Activated CD4-positive, alpha-beta T cell treated with anti-CD3 and anti-CD28 coated beads, Interleukin-2, amount 50 U/mL, for 24 hours (primary cell): ENCODE measurements around the gene CFAP77.

ENCODE experiments used
- DNase-seq, 2 donors: peaks; one replicate each; pipeline ENCODE4 v3.0.0-alpha.2; 2020; ENCODE audit warnings: low read depth in 1 of 2, low spot score in 1 of 2

CFAP77 gene

DNA sequence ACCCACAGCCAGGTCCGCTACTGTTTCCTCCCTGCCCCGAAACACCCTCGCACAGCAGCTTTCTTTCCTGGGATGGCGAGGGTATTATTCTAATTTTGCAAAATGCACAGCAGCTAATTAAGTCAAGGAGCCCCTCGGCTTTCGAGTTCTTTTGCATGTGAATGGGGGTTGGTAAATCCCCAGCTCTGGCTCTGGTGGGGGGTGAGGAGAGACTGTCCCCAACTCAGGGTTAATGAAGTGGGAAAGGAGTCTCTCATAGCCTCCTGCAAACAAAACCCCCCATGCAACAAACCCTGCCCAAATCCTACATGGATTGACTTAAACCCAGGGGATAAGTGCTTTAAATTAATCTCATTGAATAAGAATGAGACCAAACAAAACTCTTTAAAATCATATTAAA, 181.2 kb downstream of the CFAP77 start:
- no peak for DNase-seq

DNA sequence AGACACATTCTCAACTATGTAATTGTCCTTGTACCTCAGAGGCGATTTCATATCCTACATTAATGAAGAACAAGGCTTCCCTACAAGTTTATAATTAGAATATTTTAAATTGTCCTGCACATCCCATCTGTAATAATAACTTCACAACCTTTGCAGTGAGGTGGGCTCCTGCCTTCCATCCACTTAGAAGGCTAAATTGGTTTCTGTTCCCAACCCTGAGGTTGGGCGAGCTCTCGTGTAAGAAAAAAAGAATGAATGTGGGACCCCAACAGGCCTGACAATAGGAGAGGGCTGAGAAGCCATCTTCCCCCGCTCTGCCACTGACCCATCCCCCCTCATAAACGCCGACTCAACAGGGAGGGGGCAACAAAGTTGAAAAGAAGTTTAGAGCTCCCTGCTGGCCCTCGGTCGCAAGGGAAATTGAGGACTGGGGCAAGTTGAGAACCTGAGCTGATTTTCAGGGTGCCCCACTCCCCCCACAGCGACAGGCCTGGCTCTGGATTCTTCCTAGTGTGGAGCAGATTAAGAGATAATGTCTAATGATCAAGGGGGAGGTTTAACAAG, 181.8 kb downstream of the CFAP77 start:
- no peak for DNase-seq

DNA sequence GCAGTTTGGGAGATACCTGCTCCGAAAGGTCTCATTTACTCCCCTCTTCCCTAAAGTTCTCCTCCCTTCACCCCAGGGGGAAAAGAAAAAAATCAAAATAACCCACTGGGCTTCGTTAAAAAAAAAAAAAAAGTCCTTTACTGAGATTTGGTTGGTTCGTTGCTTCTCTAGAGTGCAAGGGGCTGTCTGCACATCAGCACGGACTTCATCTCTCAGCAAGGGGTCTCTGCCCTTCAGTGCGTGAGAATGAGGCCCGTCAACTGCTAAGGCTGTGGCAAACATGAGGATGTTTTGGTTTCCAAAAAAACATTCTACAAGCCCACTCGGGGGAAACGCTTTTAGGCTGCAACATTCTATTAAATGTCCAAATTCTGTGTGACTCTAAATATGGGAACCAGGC, 182.4 kb downstream of the CFAP77 start:
- no peak for DNase-seq

DNA sequence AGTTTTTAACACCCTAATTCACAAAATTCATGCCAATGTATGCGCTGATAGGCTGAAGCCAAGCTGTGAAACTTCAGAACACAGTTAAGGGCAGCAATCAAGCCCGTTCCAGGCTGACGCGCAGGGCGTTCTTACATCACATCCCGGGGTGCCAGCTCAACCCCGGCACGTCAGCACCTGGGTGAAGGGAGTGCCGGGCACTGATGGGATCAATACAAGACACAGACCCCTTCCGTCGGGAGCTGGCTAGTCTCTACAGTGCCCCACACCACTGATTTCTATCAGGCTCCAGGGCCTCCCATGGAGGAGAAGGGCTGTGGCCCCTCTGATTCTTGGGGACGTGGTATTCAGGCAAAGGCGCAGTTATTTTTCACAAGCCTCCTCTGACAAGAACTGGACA, 184.4 kb downstream of the CFAP77 start:
- DNase-seq = no peak

DNA sequence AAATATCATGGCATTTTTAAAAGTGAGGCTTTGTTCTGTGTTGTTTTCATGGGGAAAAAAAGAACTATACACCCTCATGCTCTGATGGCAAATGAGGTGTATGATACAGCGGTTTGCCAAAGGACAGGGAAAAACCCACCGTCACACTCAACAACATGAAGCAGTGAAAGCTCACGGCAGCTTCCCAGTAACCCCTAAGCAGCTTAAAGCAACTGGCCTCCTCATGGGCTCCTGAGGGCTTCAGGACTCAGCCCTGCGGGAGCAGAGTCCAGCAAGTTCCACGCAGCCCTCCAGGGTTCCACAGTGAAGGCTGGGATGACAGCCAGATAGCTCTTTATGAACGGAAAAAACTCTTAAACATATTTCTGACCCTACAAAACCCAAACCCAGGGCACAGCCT, 185.3 kb downstream of the CFAP77 start:
- DNase-seq = no peak

DNA sequence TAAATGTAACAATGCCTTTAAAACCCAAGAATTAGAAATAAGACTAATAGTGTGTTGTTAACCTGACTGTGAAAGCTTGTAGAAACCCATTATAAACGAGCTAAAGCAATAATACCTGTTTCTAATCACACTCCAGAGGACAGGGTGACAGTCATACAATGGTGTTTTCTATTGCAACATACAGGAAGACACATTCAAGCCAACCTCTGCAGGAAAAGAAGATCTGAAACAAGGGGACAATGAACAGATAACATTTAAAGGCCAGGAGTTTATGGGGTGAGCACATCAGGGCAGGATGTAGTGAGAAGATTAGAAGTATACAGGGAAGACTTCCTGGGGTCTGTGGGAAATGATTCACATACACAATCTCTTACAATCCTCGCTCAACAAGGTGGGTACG, 186.2 kb downstream of the CFAP77 start:
- DNase-seq = no peak

DNA sequence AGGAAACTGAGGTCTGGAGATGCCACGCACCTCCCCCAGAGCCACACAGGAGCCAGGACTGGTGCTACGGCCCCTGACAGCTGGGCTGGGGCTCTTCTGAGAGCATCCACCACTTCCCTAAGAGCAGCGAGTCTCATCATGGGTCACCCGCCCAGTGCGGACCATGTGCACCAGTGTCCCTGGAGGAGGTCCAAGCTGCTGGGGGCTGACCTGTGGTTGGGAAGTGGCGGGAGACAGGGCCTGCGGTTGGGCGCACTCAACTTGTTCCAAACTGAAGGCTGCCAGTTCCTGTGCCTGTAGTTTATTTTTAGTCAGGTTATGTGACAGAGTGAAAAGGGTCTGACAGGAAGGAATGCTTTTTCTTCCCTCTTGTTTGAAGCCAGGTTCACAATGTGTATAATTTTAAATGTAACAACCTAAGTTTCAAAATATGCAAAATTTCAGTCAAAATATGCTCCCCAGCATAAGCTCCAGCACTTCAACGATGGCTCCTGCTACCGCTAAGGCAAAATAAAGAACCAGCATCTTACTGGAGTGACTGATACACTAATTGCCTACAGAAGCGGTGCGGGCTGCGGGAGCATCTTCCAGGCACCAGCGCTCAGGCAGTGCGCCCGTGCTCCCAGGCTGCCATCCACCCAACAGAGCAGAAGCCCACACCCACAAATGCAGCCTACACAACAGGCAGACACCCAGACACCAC, 187.2 kb downstream of the CFAP77 start:
- DNase-seq = no peak

DNA sequence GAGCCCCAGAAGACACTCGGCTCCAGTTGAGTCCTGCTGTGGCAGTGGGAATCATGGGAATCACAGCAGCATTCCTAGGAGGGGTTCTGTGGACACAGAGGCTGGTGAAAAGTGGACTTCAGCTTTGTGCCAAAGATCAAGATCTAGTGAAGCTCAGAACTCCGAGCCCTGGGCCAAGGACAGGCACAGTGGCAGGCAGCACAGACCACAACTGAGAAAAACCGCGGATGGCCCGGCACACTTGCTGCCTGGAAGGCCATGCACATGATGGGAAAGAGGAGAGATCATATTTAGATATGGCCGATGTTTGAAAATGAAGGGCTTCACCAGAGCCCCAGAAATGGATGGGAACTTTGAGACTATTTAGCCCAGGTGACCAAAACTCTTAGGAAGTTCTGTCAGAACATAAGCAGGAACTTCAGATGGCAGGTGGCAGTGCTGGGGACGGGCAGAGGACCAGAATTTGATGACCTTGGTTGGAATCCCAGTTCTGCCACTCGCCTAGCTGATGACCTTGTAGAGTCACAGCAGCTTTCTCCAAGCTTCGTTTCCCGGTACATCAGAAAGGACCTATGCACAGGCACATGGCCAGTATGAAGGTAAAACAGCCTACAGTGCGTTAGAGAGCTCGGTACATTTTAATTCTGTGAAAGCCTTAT, 190.4 kb downstream of the CFAP77 start:
- no peak for DNase-seq

DNA sequence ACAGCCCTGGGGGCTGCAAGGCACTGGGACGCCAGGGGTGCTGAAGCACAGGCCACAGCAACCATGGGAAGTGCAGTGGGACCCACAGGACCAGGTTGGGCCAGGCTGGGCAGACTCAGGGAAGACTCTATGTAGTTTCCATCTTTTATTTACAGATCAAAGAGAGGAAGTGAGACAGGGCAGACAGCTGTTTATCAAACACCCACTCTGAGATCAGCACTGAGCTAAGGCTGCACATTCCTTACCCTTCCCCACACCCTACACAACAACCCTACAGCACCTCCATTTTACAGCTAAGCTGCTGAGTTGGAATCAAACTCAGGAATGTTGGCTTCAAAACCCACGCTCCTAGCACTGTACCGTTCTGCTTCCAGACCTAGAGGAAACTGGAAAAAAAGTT, 192.2 kb downstream of the CFAP77 start:
- no peak for DNase-seq

DNA sequence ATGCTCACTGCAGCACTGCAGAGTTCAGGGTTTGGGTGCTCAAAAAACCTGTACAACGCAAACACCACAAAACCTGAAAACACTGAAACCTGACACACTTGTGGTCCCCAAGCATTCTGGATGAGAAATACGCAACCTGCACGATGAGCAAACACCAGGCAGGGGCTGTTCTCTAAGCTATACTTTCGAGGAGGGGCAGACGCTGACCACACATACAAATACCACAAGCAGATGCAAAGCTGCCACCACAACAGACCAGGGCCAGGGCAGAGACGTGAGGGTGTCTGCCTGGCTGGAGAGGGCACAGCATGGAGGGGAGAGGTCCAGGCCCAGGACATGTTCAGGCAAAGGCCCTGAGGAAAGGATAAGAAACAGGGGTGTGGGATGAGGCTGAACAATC, 195.4 kb downstream of the CFAP77 start:
- DNase-seq = no peak

DNA sequence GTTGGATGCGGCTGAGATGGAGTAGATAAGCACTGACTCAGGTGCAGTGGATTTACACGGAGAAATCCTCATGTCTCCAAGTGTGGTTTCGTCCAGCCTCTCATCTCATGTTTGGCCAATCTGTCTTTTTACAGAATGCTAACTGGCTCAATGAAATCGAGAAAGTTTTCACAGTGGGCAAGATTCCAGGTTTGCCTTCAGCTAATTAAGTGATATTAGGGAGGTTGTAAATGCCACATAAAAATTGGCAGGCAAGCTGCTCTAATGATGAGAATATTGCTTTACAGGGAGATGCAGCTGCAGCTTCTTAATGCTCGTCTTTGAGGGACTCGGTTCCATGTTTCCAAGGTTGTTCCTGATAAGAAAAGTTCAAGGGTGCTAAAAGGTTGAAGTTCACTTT, 196.1 kb downstream of the CFAP77 start:
- DNase-seq = no peak

DNA sequence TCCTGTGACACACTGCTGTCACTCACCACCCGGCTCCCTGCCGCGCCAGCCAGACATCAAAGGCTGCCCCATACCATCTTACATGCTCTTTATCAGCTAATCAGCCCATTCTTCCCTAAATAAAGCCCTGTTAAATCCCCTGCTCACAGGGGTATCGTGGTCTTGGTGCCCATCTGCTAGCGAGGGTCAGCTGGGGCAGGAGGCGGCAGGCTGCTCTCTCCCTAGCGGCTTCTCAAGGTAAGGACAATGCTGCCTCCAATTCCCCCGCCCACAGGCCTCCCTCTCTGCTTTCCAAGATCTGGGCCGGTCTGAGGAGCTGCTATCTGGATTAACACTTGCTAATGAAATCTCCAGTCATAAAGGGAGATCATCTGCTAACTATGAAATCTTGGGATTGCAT, 199.2 kb downstream of the CFAP77 start:
- DNase-seq = no peak

DNA sequence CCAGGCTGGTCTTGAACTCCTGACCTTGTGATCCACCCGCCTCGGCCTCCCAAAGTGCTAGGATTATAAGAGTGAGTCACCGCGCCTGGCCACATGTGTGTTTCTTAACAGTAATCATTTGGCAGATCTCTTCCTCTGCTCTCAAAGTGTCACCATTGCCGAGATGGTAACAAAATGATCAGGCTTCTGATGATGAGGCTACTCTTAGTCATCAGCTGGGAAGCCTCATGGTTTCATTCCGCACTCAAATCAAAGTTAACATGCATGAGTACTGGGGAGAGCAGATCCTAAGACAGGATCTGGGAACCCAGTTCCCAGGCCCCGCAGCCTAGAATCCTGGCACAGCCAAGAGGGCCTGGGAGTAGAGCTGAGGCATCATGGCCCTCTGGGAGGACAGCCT, 199.8 kb downstream of the CFAP77 start:
- DNase-seq = no peak

DNA sequence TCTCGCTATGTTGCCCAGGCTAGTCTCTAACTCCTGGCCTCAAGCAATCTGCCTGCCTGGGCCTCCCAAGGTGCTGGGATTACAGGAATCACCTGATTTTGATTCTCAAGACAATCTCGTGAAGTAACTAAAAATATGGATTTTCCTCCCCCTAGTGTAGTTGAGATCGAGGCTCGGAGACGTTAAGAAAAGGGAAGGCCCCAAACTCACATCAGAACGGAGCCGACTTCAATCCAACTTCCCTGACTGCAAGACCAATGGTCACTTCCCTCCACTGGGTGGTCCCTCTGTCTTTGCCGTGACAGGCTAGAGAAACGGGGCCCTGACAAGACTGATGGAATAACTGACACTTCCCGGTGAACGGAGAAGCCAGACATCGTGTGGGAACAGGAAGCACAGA, 200.7 kb downstream of the CFAP77 start:
- DNase-seq = no peak

DNA sequence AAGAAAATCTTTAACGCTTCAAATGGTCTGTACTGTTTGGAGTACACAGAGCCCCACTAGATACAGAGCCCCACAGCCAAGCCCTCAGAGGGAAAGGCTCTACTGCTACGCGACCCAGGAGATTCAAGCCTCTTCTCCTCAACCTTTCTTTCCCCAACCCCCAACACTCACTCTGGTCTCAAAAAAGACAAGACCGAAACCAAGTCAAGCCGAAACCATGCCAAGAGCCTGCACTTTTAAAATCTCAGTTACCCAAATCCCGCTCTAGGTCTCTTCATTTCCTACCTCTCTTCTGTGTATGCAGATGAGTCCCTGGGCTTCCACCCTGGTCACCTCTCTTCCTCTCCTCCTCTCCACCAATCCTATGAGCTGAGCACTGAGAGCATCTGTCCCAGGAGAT, 204.3 kb downstream of the CFAP77 start:
- no peak for DNase-seq

DNA sequence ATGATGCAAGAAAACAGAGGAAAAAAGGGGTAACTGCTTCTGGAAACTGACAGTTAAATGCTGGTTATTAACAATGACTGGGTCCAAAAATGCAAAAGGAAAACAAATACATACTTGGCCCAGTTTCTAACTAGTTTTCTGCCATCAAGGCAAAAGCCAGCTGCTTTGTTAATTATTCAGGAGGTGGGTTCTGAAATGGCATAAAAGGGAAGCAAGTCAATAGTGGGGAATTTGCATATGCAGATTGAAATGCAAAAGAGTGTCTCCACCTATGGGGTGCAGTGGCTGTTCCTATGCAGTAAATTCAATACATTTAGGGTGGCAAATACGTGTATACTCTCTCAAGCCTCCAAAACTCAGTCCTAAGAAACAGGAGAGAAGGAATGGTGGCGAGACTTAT, 205.8 kb downstream of the CFAP77 start:
- no peak for DNase-seq

DNA sequence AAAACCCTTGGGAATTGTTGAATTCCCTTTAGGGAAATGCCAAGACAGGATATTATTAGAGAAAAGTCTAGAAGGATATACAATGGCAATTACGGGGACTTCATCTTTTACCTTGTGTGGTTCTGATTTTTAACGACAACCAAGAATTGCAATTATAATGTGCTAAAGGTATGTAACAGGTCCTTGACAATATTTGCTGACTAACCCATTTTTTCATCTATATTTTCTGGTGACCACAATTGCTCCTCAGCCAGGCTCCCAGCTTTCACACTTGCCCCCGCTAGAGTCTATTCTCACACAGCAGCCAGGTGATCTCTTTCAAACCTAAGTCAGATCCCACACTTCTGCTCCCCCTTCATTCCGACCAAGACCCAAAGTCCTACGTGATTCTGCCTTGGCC, 206.7 kb downstream of the CFAP77 start:
- no peak for DNase-seq

DNA sequence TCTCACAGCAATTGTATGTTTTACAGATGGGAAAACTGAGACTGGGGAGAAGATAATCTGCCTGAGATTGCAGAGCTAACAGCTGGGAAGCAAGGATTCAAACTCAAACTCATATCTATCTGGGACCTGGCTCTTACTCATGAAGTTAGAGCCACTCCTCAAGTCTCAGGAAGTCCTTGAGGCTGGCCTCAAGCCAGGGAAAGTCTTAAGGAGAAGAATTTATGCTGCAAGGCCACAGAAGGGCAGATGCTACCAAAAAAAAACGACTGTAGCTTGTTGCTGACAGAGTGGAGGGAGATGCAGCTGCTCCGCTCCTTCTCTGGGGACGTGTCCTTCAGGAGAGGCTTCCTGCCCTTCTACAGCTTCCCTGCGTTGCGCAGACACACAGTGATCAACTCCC, 212.1 kb downstream of the CFAP77 start:
- DNase-seq = no peak
